GM18858 (cell line): ENCODE measurements around the gene SEMA4B.

Source experiments
- ATAC-seq: cut with Tn5 transposase; IDR thresholded peaks from one replicate; pipeline ENCODE4 v1.9.1; 2021; ENCODE audit not compliant: unreplicated experiment

Gene SEMA4B

GRCh38 chr15:90203922-90204321, 2.8 kb downstream of the SEMA4B start:
- no peak for ATAC-seq

GRCh38 chr15:90205050-90205848, 4.1 kb downstream of the SEMA4B start:
- no peak for ATAC-seq

- ATAC-seq = no peak
These were observed 4.8 kb downstream of the SEMA4B start for GRCh38 chr15:90205886-90206285.

- ATAC-seq = no peak
These were observed 6.1 kb downstream of the SEMA4B start for GRCh38 chr15:90207252-90207651.

- ATAC-seq = no peak
These were observed 7.2 kb downstream of the SEMA4B start for GRCh38 chr15:90208356-90208755.

GRCh38 chr15:90209591-90209990, 8.5 kb downstream of the SEMA4B start:
- ATAC-seq = peak; percentile 67

- ATAC-seq = no peak
These were observed 9.5 kb downstream of the SEMA4B start for GRCh38 chr15:90210593-90210992.

- ATAC-seq = no peak
These were observed 9.9 kb downstream of the SEMA4B start for GRCh38 chr15:90211009-90211408.

- no peak for ATAC-seq
These were observed 10.5 kb downstream of the SEMA4B start for GRCh38 chr15:90211440-90212143.

- ATAC-seq = no peak
These were observed 11.3 kb downstream of the SEMA4B start for GRCh38 chr15:90212221-90213098.

- no peak for ATAC-seq
These were observed 12.1 kb downstream of the SEMA4B start for GRCh38 chr15:90213122-90213817.

GRCh38 chr15:90213818-90214204, 12.7 kb downstream of the SEMA4B start:
- no peak for ATAC-seq

GRCh38 chr15:90214553-90215196, 13.5 kb downstream of the SEMA4B start:
- ATAC-seq = no peak

- ATAC-seq = no peak
These were observed 16.7 kb downstream of the SEMA4B start for GRCh38 chr15:90217671-90218394.

GRCh38 chr15:90219421-90220141, 18.5 kb downstream of the SEMA4B start:
- no peak for ATAC-seq

GRCh38 chr15:90221246-90221900, 20.2 kb downstream of the SEMA4B start:
- ATAC-seq = no peak

GRCh38 chr15:90222547-90222946, 21.4 kb downstream of the SEMA4B start:
- no peak for ATAC-seq

GRCh38 chr15:90223441-90224165, 22.5 kb downstream of the SEMA4B start:
- ATAC-seq = no peak
